ENCODE results near the gene SEMA5A.

SEMA5A gene

DNA sequence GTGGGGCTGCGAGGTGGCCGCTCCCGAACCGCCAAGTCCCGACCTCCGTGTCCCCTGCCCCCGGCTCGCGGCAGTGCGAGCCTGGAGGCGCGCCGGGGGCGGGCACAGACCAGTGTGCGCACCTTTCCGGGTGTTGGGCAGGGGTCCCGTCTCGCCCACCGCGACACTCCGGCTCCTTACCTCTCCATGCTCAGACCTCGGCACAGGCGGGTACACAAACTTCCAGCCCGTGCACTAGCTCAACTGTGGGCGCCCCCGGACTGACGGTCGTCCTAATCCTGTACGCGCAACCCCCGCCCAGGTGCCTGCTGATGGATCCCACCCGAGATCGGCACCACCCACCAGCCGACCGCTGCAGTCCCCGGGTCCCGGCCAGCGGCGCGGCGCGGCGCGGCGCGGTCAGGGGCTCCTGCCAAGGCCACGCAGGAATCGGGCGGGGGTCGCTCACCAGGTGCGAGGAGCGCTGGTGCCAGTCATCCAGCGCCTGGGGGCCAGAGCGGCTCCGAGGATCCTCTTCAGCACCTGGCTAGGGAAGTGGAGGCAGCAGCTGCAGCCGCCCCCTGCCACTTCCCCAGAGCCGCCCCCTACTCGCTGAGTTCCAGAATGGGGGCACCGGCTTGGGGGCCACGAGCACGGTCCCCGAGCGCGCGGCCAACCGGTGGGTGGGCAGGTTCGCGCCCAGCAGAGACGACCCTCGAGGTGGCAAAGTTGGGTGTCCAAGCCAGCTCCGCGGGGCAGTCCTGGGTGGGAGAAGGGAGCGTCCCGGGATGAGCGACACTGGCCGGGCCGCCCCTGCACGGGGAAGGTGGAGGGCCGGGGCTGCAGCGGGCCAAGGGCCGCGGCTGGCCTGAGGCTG is 511 bp downstream of the SEMA5A start:
- DNase-seq, result no peak

DNA sequence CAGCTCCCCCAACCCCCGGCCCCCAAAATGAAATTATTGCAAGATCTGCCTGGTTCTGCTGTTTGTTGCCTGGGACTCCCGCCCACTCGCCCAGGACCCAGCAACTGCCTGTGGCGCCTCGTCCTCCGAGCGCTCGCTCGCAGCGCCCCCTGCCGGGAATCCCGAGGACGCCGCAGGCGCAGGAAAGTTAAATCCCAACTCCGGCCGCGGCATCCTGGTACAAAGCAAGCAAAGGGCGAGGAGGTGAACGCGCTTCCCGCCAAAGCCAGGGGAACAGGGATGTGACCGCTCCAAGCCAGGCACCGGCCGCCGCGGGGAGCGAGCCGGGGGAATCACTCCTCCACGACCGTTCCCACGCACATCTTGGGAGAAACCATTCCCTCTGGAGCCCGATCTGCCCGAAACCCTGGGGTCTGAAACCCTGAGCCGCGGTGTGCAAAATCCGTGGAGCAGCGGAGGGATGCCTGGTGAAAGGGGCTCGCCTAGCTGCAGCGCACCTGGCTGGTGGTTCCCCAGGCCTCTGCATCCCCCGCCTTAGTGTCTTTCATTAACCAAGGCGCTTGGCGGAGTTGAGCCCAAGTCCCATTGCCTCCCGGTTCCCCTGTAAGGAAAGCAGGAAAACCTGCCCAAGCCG is 1.3 kb downstream of the SEMA5A start:
- no peak for DNase-seq

DNA sequence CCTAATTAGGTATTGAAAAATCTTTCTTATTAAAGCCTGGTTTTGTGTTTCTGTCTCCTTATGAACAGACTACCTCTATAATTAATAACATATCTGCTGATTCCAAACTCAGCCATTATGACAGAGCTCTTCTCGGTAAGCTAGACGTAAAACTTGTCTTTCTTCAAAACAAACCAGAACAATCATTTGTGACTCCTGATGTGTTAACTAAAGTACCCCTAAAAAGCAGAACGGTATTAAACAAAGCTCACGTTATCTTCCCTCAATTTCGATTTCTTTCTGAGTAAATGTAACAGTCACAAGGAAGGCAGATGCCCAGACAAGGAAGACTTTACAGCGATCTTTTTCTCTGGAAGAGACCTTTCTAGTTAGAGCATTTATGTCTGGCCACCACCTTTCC is 1.8 kb downstream of the SEMA5A start:
- no peak for DNase-seq

DNA sequence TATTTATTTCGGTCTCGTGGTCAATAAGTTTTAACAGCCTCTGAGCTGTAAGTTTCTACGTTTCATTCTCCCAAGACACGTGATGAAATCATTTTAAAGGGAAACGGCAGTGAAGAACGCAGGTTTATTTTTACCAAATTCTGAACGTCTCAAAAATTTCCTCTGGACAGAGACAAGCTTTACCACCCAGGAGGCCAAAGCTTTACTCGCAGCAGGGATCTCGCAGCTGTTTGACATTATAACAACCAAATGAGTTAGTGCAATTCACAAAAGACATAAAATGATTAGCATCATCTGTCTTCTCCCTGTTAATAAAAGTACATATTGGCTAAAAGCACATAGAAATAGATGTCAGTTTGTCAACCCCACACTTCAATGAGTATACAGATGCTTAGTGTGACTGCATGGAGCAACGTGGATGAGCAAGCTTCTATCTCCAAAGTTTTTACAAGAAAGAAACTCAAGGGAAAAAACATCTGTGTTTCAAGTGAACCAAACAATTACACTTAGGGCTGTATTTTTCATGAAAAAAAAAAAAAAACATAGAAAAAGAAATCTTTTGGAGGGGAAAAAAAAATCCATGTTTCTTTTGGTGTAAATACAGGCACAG is 2.5 kb downstream of the SEMA5A start:
- no peak for DNase-seq

DNA sequence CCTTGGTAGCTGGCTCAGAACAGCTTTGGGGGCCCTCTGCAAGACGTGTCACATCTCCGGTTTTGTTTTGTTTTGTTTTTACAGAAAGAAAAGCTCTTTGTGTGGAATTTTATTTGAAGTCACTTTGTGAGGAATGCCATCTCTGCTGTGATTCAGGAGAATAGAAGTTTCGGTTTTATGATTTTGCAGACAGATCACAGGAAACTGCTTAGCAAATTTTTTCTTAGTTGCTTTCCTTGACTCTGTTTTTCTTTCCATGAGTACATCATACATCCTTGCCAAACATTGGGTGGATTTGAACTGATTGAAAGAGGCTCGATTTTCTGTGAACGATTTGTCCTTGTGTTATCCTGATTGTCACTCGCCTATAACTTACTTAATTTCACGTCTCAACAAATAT is 5.1 kb downstream of the SEMA5A start:
- DNase-seq, result no peak

DNA sequence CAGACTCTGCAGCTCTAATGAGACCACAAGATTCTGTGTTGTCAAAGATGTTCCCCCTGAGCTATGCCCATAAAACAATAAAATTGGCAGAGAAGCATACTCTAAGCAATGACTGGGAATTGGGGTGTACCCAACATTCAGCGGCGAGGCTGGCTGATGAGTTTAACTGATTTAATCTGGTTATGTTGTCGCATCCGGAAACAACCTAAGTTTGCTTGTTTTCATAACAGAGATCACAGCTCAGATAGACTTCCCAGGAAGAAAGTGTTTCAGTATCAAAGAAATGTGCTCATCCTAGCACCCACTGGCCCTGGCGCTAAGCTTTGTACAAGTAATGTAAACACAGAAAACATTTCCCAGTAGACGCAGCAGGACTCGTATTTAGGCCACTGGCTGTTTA is 7.4 kb downstream of the SEMA5A start:
- no peak for DNase-seq

DNA sequence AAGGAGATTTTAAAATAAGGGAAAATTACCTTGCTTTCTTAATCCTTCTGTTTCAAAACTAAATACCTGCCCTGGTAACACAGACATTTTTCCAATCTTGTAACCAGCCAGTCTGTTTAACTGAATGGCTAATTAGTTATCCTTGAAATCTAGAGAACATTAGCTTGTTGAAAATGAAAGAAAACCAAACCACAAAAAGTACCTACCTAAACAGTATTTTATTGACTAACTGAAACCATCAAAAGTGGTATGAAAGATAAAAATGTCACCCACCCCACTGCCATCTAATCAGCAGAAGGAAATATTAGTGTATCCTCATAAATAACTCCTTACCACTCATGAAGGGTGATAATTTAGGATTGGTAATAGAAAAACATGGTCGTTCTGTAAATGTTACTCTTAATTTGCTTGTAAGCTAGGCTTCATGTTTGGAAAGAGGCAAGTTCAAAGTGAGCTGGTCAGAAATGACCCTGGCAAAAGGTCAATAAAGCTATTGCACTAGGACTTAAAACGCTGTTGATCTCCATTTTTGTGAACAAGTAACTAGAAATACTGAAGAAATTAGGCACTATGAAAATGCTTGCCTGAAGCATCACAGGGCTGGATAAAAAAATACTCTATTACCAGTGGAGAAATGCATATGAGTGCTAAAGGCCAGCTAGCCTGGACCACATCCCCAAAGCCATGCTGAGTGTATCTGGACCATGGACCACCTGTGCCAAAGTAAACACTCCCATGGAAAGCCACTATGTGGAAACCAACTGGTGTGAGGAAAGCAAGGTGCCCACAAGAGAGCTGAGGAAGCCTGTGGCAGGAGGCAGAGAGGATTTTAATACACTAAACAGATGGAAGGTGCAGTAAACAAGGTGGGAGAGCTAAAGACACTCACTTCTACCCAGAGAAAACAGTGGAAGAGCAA is 8.4 kb downstream of the SEMA5A start:
- DNase-seq, result no peak

DNA sequence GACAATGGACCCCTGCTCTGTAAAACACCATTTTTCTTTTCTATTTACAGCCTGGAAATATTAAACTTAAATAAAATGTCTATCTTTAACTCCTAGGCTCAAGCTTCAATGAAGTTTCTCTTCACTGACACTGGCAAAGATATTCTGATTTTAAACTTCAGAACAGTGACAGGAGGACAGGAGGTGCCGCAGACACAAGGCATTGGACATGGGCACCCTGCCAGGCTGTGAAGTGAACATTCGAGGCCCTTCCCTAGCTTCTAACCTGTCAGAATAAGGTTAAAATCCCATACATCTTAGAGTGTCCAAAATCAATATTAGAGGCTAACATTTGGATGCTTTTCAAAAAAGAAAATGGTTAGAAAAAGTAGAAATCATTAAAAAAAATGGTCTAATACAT is 9.2 kb downstream of the SEMA5A start:
- no peak for DNase-seq

DNA sequence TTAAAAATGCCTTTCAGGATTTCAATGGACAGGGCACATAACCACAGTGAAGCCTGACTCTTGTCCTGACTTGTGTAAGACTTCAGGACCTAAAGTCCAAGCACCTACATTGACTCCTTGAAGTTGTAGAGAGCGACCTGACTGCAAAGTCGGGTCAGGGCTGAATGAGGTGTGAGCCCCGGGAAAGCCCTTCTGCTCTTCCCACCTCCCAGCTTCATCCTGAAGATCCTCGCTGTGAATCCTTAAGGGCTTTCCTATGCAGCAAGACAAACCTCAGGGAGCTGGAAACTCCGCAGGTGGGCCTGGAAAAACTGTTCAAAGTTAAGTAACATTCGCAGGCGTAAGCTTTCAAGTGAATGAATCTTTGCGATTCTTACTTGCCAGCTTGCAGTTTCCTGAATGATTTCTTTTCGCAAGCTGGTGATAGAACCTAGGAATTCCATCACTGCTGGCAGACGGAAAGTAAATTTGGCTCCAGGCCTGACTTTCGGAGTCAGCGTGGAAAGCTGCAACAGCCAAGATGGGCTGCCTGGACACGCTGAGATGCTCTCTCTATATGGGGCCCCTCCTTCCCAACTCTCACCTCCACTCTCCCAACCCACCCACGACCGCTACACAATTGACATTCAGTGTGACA is 10.9 kb downstream of the SEMA5A start:
- DNase-seq, result no peak

DNA sequence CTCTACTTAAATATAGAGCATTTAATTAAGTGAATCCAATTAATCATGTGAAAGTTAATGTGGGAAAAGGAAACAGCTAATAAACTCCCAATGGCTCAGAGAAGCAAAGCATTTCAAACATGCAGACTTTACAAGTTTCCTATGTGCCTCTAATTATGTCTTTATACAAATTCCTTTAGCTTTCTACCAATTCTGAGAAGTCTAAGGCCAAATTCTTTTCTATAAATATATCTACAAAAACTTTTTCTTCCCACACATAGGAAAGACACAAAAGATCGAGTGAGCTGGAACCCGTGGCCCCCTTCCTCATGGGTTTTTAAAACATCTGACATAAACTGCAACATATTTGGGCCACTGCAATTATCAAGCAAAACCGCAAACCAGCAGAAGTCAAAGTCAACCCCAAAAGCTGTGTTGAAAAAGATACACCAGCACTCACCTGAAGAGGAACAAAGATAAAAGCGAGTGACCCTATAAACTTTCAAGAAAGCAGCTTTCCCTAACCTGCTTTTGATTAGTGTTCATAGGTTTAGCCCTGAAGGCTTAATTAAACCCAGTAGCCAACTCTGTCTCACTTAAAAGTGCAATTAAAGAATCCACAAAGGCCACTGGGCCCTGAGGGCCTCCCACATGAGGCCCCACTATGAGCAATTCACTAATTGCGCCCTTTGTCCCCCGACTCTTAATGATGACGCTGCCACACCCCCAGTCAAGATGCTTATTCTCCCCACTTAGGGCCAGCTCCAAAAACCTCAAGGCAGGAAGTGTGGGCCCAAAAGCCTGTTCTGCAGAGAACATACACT is 12.1 kb downstream of the SEMA5A start:
- DNase-seq, result no peak

DNA sequence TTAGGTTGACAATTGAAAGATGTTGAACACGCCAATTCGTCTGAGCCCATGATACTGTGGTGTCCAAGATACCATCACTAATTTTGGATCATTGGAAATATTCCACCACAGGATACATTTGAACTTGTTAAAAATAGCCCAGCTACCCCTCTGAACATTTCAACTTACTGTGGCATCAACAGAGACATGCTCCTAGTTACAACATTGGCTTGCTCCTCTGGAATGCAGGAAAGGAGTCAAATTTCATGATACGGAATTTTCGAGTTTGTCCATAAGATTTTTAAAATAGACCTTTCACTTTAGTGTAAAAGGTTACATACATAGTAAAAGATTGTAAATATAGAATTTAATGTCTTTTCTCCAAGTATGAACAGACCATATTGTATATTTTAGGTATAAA is 12.8 kb downstream of the SEMA5A start:
- DNase-seq, result no peak

DNA sequence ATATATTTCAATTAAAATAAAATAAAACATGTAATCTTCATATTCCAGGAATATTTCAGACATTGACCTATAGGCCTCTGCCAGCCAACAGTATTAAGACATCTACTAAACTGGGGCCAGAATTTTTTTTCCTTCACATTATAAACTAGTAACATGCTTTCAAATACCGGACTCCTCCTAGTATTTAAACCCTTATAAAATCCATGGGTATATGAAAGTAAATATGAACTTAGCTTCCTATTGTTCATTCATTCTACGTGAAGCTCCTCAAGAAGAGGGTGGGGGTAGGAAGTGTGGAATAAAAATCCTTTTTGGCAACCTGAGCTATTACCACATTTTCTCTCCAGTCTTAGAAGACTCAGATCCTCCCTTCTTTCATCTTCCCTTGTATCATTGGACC is 16.4 kb downstream of the SEMA5A start:
- no peak for DNase-seq

DNA sequence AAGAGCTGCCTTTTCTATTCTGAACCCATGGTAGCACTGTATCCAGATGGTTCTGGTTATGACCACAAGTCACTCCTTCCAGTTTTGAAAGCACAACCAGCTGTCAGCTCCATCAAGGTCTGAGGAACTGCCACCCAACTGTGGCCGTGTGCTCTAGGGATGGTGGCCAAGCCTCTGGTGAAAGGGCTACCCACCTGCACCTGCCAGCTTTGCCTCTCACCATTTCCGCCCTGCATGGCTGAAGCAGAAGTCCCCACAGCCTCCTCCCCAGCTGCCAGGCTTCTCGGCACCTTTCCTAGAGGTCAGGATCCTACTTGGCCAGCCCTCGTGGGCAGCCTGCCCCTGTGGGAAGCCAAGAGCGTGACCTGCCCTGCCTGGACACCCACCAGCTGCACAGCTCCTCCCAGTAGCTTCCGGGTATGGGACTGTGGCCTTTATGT is 16.8 kb downstream of the SEMA5A start:
- DNase-seq, result no peak

DNA sequence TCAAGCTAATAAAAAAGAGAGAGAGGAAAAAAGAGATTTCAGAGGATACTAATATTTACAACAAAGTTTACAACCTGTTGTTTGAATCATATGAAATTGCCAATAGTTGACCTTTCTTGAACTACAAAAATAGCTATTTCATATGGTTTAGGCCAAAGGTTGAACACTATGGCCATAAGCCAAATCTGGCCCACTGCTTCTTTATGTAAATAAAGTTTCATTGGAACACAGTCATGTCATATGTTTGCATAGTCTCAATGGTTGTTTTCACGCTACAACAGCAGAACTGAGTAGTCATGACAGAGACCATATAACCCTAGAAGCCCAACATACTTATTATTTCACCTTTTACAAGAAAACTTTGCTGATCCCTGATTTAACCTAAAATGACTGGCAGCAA is 20.9 kb downstream of the SEMA5A start:
- no peak for DNase-seq

DNA sequence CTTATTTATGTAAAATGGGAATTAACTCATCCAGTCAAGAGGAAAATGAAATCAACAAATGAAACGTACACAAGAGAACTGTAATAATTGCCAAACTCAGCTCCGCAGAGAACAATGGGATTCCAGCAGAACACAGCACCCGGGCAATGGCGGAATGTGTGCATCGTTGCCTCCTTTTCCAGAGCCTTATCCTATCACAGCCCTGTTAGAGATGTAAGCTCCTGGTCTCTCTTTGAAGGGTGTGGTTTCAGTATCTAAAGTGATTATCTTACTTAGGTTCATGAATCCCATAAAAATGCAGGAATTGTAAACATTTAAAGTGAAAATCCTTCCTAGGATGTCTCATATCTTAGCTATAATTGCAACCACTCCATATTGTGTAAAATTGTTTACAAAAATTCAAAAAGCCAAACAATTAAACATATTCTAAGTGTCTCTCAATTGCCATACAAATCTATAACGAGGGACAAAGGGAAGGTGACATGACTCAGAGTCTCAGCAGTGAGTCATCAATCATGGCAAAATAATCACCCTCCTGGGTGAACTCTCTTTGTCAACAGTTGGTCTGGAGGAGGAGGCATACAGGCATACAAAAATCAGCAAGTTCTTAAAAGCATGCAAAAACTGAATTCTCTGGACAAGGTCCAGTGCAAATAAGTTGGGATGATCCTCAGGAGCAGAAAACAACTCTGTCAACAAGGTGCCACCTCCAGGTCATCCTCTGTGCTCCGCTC is 22.6 kb downstream of the SEMA5A start:
- no peak for DNase-seq

DNA sequence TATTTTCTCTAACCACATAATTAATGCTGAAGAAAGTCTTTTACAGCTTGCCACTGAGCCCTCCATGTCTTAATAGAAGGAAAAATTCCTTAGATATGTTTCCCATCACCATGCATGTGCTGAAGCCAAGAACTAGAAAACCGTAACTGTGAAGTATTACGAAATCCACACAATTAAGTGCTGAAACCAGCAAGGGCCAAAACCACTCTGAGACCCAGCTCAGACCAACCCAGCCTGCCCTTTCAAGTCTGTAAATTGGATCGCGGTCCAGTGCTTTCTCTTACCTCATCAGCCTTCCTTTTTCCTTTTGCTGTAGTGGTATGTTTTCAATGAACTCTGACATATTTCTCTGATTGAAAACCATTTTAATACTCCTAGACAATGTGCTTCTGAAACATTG is 26.3 kb downstream of the SEMA5A start:
- DNase-seq, result no peak

DNA sequence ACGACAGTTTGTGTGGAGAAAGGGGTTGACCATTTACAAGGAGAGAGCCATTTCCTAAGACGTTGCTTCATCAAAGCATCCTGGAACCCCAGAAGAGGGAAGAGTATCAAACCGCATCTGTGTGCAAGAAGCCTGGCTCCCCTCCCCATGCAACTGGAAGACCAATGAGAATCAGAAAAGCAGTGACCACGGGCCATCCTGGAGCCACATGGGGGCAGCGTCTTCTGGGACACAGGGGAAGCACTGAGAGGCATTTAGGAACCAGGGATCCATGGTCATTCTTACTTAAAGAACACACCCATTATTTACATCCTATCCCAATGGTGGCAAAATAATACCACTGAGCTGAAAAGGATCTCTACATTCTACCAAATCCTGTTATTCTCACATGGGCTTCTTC is 29.3 kb downstream of the SEMA5A start:
- DNase-seq, result no peak

DNA sequence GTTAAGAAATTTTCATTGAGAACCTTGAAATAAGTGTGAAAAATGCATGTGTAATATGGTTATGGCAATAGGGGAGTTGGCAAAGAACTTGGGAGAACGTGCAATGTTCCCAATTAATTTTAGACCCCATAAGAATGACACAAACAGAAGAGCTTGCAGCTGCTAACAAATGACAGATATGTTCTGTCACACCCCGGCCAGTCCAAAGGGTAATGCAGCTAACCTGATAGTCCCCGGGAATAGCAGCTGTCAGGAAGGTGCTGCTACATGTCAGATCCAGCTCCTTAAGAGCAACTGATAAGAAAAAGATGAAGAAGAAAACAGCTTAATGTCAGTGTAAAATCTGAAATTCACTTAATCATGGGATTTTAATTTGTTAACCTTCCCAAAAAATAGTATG is 30.4 kb downstream of the SEMA5A start:
- DNase-seq, result no peak

DNA sequence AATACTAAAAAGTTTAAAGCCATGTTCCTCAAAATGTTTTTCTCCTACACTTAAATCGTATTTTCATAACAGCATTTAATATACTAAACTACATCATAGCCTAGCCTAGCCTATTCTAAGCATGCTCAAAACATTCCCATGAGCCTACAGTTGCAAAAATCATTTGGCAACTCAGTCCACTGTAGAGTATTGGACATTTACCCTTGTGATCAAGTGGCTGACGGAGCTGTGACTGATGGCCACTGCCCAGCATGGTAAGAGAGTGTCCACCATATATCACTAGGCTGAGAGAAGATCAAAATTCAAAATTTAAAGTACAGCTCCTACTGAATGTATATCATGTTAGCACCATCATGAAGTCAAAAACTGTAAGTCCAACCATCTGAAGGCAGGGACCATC is 30.9 kb downstream of the SEMA5A start:
- no peak for DNase-seq

DNA sequence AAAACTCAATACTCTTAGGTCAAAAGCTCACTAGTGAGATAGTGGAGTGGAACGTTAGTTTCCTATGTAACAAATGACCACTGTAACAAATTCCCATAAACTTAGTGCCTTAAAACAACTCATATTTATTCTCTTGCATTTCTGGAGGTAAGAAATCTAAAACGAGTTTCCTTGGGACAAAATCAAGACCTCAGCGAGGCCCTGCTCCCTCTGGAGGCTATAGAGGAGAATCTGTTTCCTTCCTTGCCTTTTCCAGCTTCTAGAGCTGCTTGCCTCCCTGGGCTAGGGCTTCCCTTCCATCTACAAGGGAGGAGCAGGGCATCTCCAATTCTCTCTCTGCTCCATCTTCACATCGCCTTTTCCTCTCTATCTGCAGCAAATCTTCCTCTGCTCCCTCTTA is 32.0 kb downstream of the SEMA5A start:
- no peak for DNase-seq

DNA sequence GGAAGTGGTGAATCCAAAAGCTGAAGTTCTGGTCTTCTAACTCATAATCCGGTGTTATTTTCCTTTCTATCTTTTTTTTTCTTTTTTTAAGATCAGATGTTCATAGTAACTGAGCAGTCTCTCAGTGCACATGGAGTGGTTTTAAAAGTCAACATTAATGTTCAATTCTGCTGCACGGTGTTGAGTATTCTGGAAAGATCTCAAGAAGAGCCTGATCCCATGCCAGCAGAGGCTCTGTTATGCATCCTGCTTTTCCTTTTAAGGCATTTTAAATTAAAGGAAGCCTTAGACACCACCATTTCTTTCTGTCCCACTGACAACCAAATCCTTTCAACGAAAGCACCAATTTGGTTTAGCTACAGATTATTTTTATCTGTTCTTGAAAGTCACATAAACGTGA is 33.4 kb downstream of the SEMA5A start:
- no peak for DNase-seq
